Medulla oblongata (tissue), 1 donor: ENCODE results near the gene METTL23.
A peak's percentile ranks its signal among the peaks of the same experiment; 100 is the strongest.
"Not testable (repeated sequence)": the region's sequence is repeated elsewhere in the genome, so short reads cannot be mapped to it uniquely, and the experiment has no call there.

Experiments used
- DNase-seq: peaks from one replicate; pipeline ENCODE4 v3.0.0-alpha.2; 2015; ENCODE audit errors: extremely low spot score

The METTL23 gene

DNA sequence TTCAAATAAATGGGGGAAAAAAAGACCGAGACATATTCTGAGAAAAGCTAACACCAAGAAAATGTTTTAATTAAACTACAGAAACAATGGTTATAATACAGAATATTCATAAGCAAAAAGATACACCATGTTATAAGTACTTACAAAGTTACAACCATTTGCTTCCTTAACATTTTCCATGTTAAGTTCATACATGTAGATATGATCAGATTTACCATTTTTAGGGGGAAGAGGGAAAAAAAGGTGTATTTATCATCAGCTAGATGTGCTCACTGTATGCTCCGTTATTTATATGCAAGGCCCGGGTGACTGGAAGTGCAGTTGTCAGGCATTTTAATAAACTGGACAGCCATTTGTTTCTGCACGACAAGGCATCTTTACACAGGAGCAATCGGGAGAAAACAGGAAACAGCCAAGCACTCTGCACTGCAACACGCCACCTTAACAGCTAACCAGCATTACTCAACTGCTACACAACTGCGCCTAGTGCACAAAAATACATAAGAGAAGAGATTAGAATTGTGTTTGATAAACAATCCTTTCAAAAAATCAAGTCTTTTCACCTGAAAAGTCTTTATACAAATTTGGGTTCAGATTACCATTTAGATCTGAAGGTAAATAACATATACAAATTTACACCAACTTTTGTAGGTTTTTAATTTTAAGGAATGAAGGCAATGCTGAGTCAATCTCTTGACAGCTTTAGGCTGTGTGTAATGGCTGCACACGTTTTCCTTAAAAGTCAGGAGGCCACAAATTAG lies 7.6 kb downstream of the METTL23 start:
- no peak for DNase-seq

DNA sequence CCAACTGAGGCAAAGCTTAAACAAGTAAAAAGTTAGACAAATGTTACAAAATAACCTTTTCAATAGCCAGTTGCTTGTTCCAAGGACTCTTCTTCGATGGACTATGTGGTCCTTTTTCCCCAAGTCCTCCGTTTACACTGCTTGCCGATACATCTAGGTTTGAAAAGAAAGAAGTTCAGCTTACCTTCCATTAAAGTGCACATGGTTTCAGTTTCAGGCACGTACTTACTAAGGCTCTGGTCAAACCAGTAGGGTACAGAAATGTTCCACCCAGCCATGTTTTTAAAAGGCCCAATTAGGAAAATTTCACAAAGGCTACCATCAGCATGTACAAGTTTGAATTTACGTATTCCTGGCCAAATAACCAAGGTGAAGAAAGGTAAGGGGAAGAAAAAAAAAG lies 8.4 kb downstream of the METTL23 start:
- DNase-seq = peak; percentile 38

DNA sequence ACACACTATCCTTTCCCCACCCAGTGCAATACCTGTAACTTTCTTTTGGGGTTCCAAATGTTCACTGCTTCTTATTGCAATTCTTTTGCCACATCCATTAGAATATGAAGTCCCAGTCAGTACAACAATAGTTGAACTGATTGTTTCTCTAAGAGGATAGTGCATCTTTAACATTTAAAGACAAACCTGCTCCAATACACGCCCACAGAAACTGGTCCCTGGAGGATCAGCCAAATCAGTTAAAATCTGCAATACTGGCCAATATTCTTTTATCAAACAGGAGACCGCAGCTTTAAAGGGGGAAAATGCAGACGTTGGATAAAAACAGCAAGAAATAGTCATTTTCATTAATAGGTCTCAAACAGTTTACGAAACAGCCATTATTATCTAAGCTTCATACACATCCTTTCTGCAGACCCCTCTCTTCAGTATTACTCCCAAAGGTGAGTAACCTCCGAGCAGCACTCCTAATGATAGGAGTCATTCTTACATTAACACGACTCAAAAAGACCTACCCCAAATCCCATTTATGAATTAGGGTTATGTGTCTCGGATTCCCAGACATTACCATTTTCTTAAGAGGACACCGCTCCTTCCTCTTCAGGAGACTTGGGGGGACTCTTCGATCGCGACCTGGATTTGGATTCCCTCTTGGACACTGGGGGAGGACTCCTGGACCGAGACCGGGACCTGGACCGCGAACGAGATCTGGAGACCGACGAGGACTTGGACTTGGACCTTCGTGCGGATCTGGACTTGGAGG lies 9.1 kb downstream of the METTL23 start:
- no peak for DNase-seq

DNA sequence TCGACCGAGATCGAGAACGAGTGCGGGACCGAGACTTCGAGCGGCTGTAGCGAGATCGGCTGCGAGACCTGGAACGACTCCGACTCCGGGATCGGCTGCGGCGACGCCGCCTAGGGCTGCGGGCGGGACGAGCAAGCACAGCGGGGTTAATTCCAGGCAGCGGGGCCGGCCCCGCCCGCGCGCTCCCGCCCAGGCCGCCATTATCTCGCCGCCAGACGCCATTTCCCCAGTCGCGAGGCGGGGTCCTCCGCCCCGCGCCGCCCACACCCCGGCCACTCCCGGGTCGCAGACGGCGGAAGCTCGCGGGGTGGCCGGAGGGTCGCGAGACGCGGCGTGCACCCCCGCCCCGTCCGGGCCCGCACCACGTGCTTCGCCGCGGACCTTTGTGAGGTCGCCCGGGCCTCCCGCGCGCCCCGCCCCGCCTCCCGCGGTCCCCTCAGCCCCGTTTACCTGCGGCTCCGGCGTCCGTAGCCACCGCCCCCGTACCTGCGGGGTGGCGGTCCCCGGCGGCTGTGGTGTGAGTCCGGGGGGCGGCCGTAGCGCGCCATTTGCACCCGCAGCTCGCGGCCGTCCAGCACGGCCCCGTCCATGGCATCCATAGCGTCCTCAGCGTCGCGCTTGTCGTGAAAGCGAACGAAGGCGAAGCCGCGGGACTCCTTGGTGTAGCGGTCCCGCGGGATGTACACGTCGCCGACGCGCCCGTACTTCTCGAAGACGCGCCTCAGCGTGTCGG lies 9.9 kb downstream of the METTL23 start:
- DNase-seq = peak; percentile 53

DNA sequence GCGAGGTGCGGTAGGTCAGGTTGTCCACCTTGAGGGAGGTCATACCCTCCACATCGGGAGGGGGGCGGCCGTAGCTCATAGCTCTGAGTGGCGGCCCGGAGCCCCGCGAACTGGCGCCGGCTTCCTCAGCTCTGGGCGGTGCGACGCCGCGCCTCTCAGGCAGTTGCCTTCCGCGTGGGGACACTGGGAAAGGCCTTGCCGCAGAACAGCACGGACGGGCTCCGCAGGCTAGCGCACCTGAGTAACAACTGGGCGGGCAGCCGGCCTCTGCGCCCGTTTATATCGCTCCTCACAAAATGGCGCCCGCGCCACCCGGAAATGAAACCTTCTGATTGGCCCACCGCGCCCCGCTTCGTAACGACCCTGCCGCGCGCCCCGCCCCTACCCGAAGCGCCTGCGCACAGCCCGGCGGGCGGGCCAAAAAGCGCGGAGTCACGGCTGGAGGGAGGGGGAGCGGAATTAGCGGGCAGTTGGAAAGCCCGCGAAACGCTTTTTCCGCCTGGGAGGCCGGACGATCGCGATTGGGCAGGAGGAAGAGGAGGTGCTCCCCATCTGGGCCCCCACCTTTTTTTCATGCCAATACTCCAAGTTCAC lies 10.5 kb downstream of the METTL23 start, which contains the start of gene SRSF2:
Gene SRSF2 (minus strand): TSS at position 250 of the 594 bp plus-strand sequence. CDS start 171 bp downstream, at position 79.
- peak; percentile 99 for DNase-seq

DNA sequence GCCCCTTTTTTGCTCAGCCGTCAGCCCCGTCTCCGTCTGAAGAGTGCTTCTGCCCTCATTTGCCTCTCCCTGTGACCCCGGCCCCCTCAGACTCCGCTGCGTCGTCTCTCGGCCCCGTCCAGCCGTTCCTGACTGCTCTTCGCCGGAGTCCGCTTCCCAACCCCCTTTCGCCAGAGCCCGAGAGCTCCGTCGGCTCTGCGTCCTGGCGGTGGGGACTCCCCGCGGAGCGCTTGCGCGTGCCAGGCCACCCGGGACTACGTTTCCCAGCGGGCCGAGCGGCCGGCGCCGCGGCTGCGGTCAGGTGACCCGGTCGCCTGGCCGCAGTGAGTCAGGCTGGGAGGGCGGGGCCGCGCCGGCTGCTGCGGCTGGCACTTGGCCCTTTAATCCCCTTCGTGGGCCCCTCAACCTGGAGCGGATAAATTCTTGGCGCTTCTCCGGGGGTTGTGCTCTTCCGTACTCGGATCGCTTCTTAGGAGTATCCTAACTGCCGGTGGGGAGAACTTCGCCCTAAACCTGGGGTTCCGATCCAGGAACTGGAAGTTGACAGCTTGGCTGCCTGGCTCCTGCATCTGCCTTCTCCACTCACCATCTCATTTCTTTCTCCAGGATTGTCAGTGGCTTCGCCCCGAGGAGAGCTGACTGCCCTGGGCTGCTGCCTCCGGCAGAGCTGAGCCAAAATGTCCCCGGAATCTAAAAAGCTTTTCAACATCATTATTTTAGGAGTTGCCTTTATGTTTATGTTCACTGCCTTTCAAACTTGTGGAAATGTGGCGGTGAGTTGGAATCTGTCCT lies 11.2 kb downstream of the METTL23 start, which contains the start of gene MFSD11:
Gene MFSD11 (plus strand): TSS at position 444 of the 792 bp plus-strand sequence. CDS start 234 bp downstream, at position 678.
- DNase-seq = peak; percentile 93

DNA sequence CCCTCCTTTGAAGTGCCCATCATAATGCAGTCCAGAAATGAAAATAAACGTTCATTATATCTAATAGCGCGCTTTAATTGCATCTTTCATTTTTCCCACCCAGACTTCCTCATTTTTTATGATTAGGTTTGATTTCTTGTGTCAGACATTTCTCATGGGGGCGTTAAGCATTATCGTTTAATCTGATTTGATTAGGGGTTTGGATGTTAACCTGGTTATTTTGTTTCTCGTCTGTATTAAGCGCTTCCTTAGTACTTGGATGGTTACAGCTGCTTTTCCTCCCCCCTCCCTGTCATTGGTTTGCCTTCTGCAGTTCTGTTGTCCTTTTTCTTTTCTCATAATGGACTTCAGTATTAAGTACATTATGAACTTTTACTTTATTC lies 11.8 kb downstream of the METTL23 start:
- no peak for DNase-seq

DNA sequence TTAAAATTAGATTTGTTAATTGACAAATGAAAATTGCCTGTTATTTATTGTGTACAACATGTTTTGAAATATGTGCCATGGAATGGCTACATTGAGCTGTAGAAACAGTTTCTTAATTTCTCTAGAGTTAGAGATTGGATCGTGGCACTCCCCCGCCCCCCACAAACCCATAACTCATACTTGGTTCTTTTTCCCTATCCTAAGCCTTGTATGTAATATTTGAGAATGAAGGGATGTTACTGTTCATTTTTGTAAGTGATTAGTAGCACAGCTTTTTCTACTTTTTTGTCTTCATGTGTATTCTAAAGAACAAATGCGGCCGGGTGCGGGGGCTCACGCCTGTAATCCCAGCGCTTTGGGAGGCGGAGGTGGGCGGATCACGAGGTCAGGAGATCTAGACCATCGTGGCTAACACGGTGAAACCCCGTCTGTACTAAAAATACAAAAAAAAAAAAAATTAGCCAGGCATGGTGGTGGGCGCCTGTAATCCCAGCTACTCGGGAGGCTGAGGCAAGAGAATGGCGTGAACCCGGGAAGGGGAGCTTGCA lies 13.0 kb downstream of the METTL23 start:
- DNase-seq = not testable (repeated sequence)

DNA sequence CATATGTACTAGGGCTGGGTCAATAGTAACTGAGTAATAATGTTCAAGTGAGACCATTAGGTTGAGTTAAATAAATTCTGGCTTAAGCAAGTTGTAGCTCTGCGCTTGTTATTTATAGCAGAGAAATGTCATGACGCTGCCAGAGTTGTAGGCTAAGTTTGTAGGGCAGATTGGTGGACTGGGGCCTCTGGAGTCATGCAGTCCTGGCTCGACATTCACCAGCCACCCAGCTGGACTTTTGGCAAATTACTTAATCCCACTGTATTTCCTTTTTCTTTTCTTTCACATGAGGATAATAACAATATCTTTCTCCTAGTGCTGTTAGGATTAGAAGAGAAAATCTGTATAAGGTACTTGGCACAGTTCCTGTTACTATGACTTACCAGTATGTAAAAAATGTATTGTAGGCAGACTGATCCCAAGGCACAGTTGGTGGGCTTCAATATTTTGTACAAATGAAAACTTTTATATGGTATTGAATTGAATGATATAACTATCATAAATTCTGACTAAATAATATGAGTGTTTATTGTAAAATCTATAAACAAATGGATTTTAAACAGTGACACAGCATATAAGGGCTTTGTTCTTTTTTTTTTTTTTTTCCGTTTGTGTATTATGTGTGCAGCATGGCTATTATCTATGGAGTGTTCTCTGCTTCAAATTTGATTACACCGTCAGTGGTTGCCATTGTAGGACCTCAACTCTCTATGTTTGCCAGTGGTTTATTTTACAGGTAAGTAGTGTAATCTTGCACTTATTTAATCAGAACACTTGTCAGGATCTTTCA lies 13.9 kb downstream of the METTL23 start:
- no peak for DNase-seq

DNA sequence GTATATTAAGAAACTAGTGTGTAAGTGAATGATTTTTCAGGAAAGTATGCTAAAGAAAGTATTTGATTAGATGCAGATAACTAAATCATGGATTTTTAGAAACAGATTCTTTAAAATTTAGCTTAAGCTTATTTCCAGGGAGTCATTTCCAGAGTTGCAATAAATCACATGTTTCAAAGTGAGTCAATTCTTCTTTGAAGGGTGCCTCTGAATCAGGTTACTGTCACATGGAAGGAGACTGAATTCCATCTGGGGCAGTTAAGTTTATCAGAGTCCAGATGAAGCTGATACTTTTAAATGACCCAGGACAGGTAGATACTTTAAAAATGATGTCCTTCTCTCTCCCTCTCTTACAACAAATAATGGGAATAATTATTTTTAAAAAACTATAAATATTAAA lies 16.3 kb downstream of the METTL23 start:
- DNase-seq = no peak

DNA sequence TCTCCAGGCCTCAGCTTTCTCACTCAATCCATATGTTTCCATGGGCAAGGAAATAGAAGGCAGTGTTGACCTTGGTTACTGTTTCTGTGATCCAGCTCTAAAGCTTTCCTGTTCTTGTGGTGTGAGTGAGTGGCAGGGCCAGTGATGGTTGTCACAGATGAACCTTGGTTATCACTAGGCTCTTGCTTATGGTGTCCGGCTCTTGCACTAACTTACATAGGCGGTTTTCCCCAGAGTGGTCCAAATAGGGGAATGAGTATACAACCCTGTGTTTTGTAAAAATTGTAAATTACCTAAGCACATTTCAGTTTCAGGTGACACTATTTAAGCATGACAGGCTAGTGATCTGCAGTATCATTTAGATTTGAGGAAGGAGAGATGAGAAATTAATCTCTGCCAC lies 18.1 kb downstream of the METTL23 start:
- no peak for DNase-seq

DNA sequence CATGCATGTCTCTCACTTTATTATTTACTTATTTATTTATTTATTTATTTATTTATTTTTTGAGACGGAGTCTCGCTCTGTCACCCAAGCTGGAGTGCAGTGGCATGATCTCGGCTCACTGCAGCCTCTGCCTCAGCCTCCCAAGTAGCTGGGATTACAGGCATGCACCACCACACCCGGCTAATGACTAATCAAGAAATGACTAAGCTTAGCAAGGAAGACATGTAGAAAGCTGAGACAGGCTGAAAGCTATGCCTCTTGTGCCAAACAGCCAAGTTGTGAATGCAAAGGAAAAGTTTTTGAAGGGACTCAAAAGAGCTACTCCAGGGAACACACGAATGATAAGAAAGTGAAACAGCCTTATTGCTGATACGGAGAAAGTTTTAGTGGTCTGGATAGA lies 19.1 kb downstream of the METTL23 start:
- DNase-seq = not testable (repeated sequence)

DNA sequence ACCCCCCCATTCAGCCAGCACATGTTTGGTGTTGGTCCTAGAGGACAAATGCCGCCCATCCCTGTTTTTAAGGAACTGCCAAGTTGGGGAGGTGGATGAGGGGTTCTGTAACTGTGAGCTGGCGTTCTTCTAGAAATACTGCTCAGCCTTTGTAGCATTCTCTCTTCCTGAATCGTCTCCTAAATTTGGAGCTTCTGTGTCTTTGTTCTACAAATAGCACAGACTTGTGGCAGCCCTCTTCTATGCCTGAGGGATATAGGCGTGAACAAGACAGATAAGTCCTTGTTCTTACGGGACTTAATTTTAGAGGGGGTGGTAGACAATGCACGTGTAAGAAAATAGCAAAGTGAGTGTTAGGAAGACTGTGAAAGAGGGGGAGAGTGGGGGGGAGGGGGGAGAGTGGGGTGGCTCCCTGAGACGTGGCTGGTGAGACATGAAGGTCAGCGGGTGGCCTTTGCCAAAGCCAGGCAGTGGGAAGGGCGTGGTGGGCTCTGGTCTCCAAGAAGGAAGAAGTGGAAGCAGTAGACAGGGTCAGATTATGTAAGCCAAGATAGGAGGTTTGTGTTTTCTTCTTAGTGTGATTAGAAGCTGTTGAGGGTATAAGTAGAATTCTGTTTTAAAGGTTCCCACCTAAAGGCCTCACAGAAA lies 21.2 kb downstream of the METTL23 start:
- DNase-seq = no peak

DNA sequence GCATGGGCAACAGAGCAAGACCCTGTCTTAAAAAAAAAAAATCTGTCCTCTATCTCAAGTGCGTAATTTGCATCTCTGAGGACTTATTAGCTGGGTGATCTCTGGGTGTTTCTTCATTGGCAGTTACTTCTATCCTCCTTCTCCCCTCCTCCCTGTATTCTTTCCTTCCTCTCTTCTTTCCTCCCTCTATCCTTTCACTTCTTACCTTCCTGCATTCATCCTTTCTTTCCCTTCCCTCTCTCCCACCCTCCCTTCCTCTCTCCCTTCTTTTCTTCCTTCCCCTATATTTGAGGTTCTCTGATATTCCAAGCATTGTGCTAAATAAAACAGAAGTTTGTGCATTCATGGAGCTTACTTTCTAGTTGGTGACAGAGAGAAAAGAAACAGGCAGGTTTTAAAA lies 22.0 kb downstream of the METTL23 start:
- DNase-seq = no peak

DNA sequence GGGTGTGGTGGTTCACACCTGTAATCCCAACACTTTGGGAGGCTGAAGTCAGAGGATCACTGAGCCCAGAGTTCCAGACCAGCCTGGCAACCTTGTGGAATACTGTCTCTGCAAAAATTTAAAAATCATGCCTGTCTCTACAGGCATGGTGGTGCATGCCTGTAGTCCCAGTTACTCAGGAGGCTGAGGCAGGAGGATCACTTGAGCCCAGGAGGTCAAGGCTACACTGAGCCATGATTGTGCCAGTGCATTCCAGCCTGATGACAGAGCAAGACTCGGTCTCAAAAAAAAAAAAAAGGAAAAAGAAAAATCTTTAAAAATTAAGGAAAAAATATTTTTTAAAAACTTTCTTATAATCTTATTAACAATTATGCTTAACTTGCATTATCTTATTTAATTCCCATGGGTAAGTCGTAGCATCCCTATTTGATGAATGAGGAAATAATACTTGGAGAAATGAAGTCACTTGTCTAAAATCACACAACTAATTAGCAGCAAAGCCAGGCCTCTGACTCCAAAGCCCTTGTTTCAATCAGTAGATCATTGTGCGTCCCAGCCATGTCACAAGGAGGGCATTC lies 24.9 kb downstream of the METTL23 start:
- no peak for DNase-seq

DNA sequence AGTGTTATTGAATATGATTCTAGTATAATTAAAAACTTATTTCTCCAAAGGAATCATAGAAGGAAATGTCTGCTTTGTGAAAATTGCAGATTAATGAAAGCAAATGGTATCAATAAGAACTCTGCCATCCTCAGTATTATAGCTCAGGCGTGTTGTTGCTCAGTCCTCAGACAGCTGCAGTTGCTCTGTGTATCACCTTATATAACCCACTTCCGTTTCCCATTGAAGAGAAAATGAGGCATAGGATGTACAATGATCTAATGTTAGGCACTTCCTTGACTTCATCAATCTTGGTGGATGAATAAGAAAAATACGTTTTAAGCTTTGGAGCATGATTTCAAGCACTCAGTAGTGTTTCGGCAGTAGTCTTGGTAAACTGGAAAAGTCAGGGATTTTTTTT lies 25.4 kb downstream of the METTL23 start:
- DNase-seq = no peak

DNA sequence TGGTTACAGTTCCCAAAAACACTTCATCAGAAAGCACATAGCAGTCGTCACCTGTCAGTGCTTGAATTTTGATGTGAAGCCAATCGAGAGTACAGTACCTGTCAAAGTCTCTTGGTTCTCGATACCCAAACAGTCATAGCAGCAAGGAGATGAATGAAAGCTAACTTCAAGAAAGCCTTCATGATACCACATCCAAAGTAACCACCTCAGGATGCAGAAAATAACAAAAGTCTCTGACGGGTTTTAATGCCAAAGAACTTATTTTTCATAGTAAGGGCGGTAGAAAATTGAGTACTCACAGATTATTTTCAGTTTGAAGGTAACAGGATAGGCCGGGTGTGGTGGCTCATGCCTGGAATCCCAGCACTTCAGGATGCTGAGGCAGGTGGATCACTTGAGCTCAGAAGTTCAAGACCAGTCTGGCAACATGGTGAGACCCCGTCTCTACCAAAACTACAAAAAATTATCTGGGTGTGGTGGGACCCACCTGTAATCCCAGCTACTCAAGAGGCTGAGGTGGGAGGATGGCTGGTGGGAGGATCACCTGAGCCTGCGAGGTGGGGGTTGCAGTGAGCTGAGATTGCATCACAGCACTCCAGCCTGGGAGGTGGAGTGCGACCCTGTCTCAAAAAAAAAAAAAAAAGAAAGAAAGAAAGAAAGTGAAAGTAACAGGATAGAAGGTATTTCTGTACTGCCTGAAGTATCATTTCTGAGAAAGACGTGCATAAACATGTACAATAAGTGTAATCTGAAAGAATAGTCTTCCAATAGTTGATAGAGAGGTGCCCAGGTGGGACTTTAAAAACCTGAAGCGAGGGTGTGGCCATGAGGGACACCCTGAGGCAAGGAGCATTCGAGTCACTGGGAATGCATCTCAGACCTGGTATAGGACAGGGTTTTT lies 26.7 kb downstream of the METTL23 start:
- DNase-seq = no peak

DNA sequence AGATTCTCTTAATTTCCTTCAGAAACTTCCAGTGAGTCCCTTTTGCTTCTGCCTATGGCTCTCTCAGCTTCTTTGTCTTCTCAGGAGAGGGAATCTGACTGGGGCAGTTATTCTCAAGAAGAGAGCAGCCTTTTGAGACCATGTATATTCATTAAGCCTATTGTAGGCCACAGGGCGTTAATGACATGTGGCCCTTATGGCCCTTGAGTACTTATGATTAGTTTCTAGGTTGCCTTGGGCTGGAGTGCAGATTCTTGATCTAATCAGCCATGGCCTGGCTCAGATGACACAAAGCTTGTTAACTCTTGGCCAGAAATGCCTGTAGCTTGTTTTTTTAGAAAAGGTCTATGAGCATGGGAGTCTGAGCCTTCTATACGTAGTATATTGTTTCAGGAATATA lies 28.6 kb downstream of the METTL23 start:
- DNase-seq = no peak
